Measurements from ENCODE around the gene SGPP2.

The SGPP2 gene

GRCh38 chr2:222477962-222478608 lies 53.7 kb downstream of the SGPP2 start:
- DNase-seq, result no peak

- DNase-seq, result no peak
These were observed 55.5 kb downstream of the SGPP2 start for GRCh38 chr2:222479859-222480258.

- DNase-seq, result no peak
These were observed 56.2 kb downstream of the SGPP2 start for GRCh38 chr2:222480497-222480896.

GRCh38 chr2:222481941-222482340 lies 57.6 kb downstream of the SGPP2 start:
- DNase-seq, result no peak

- DNase-seq, result no peak
These were observed 59.2 kb downstream of the SGPP2 start for GRCh38 chr2:222483513-222484039.

- no peak for DNase-seq
These were observed 61.2 kb downstream of the SGPP2 start for GRCh38 chr2:222485367-222486211.

- DNase-seq, result no peak
These were observed 65.8 kb downstream of the SGPP2 start for GRCh38 chr2:222490131-222490530.

- DNase-seq, result no peak
These were observed 68.3 kb downstream of the SGPP2 start for GRCh38 chr2:222492683-222493082.

- DNase-seq, result no peak
These were observed 69.9 kb downstream of the SGPP2 start for GRCh38 chr2:222494104-222494739.

GRCh38 chr2:222495388-222495787 lies 71.0 kb downstream of the SGPP2 start:
- DNase-seq, result no peak

- DNase-seq, result no peak
These were observed 74.9 kb downstream of the SGPP2 start for GRCh38 chr2:222499226-222499625.

- DNase-seq, result no peak
These were observed 79.8 kb downstream of the SGPP2 start for GRCh38 chr2:222504191-222504590.

- DNase-seq, result no peak
These were observed 80.4 kb downstream of the SGPP2 start for GRCh38 chr2:222504719-222505118.

GRCh38 chr2:222506230-222506935 lies 82.0 kb downstream of the SGPP2 start:
- DNase-seq, result no peak

- no peak for DNase-seq
These were observed 90.6 kb downstream of the SGPP2 start for GRCh38 chr2:222514901-222515300.

- DNase-seq, result no peak
These were observed 94.4 kb downstream of the SGPP2 start for GRCh38 chr2:222518570-222519381.

- DNase-seq, result no peak
These were observed 96.8 kb downstream of the SGPP2 start for GRCh38 chr2:222521099-222521498.

- no peak for DNase-seq
These were observed 97.7 kb downstream of the SGPP2 start for GRCh38 chr2:222522082-222522481.

GRCh38 chr2:222523783-222524544 lies 99.6 kb downstream of the SGPP2 start:
- no peak for DNase-seq

GRCh38 chr2:222525811-222526210 lies 101.5 kb downstream of the SGPP2 start:
- DNase-seq, result no peak

Data from stimulated activated CD4-positive, alpha-beta T cell treated with anti-CD3 and anti-CD28 coated beads, Interleukin-12 subunit alpha, Interleukin-12 subunit beta, amount 100 ng/mL, for 4 hours (primary cell).